ENCODE data around the gene SPATA2L. TPM values are rescaled to one million over a fixed set of nuclear protein-coding genes. Genes with fewer than 3 reads are reported as not detected.

The SPATA2L gene
- total and polyA plus RNA-seq, 7 experiments from 2014 or later: 7.0 to 32.2 (median 12.0) TPM

DNA sequence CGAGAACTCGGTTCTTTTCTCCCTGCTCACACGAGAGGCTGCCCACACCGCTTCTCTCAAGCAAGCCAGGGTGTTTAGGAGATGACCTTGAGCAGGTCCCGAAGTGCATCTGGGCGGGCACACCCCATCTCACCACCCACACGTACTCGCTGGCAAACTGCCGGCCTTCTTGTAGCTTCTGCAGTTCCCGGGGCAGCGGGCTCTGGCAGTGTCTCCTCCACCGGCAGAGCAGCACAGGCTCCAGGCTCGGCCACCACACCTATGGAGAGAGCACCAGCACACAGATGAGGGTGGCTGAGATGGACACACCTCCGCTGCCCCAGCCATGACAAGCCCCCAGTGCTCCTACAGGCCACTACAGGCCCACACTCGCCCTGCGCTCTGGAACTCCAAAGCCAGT is 43.3 kb upstream of the SPATA2L start:
- Histone ChIP-seq H3K27me3 (ENCODE audit: control insufficient read depth in 2 of 2, insufficient read depth in 2 of 2, low read length in 2 of 2) (no peaks in the 10 kb centered on the region), H3K36me3 (ENCODE audit: control insufficient read depth in 2 of 3, insufficient read depth in 3 of 3, low read length in 3 of 3) (peaks cover 0 to 9% (median 0%) of the 10 kb centered on the region in 3 experiments), H3K4me3 (ENCODE audit: low read length) (no peak overlapping the region), H3K4me1 (ENCODE audit: control insufficient read depth in 2 of 2, insufficient read depth in 2 of 2, low read length in 2 of 2) (peaks cover 0 to 12% of the 10 kb centered on the region in 2 donors), H3K27ac (ENCODE audit: low read depth, low read length) (peak overlapping the region; percentile 47), H3K9me3 (ENCODE audit: control insufficient read depth in 2 of 3, low read length in 3 of 3) (no peaks in the 10 kb centered on the region)
- DNase-seq: no peak
- peak overlapping the region in 7 of 9 donors; percentile 52 to 86 (median 71) for H3K27ac Mint-ChIP-seq
- intact Hi-C loops (cut with micrococcal nuclease): no loop called here
- ATAC-seq: no peak
- H3K36me3 Mint-ChIP-seq: peaks cover 0 to 17% (median 0%) of the 10 kb centered on the region in 5 donors
- H3K4me3 Mint-ChIP-seq: no peak overlapping the region
- H3K9me3 Mint-ChIP-seq: no peaks in the 10 kb centered on the region
- no peaks in the 10 kb centered on the region for H3K27me3 Mint-ChIP-seq
- peaks cover 4 to 60% (median 33%) of the 10 kb centered on the region in 7 donors for H3K4me1 Mint-ChIP-seq
- ChIA-PET POLR2A (interaction anchor here (1.3 to 3.5 kb wide), 3 partner anchors 17 to 21 kb away, joined by 3 to 14 read pairs (median 13); no protein-coding TSS in a partner anchor), CTCF (interaction anchor here (1.7 kb wide), 1 partner anchor 39 kb away, joined by 5 read pairs; no protein-coding TSS in a partner anchor)

DNA sequence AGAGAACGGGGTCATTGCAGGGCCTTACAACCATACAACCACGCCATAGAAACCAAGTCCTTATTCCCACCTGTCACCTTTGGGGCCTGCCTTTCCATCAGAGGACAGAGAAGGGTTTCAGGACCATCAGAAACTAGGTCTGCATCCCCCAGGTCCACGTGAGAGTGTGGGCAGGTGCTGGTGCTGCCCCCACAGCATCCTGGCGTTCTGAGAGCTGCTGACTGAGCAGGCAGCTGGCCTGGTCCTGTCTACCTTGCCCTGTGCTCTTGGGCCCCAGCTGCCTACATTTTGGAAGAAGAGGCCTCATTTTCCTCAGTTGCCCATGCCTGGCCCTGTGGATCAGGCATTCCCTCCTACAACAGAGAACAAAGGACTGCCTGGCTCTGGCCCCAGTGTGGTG is 41.4 kb upstream of the SPATA2L start:
- H3K27me3 ChIP-seq (ENCODE audit: control insufficient read depth in 2 of 2, insufficient read depth in 2 of 2, low read length in 2 of 2): no peaks in the 10 kb centered on the region
- DNase-seq (no peak), ATAC-seq (no peak)
- no peaks in the 10 kb centered on the region for H3K9me3 ChIP-seq (ENCODE audit: control insufficient read depth in 2 of 3, low read length in 3 of 3)
- CTCF ChIA-PET: interaction anchor here (1.2 kb wide), 1 partner anchor 52 kb away, joined by 3 read pairs; no protein-coding TSS in a partner anchor
- H3K4me3 Mint-ChIP-seq: no peak overlapping the region
- POLR2A ChIA-PET: interaction anchor here (0.9 to 11.0 kb wide), 4 partner anchors 13 to 130 kb away, joined by 3 to 156 read pairs (median 6); partner anchors contain the start of gene TCF25
- no peak overlapping the region for H3K4me3 ChIP-seq (ENCODE audit: low read length)
- H3K4me1 ChIP-seq (ENCODE audit: control insufficient read depth in 2 of 2, insufficient read depth in 2 of 2, low read length in 2 of 2): peaks cover 2 to 19% of the 10 kb centered on the region in 2 donors
- H3K4me1 Mint-ChIP-seq: peaks cover 4 to 55% (median 37%) of the 10 kb centered on the region in 7 donors
- no peaks in the 10 kb centered on the region for H3K9me3 Mint-ChIP-seq
- H3K27ac Mint-ChIP-seq: peak overlapping the region; percentile 13 to 92 (median 84)
- intact Hi-C loops (cut with micrococcal nuclease): no loop called here
- H3K36me3 ChIP-seq (ENCODE audit: control insufficient read depth in 2 of 3, insufficient read depth in 3 of 3, low read length in 3 of 3): peaks cover 12 to 27% (median 15%) of the 10 kb centered on the region in 3 experiments
- H3K27ac ChIP-seq (ENCODE audit: low read depth, low read length): no peak overlapping the region
- H3K36me3 Mint-ChIP-seq: peaks cover under 1 to 25% (median 8%) of the 10 kb centered on the region in 5 donors
- no peaks in the 10 kb centered on the region for H3K27me3 Mint-ChIP-seq

DNA sequence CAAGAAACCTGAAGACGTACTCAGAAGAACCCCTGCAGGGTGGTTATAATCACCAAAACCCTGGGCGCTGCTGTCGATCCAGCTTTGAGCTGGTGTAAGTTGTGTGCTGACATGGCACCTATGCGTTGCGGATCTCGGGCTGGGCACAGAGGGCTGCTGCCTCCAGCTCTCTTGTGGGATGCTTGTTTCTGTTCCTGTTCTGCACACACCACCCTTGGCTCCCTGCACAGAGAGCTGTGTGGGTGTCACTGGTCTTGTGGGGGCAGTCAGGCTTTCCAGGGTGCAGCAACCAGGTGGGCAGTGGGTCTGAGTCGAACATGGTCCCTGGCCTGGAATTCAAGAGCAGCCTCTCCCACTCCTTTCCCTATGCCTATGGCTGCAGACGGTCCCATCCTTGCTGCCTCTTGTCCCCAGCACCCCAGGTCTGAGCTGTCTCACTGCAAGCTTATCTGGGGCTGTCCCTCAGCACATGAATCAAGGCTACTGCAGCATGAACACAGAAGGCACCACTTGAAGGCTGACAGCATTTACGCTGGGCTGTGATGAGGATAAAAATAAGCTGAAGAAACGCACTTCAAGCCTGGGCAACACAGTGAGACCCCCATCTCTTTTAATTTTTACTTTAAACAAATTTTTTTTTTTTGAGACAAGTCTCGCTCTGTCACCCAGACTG is 40.0 kb upstream of the SPATA2L start:
- POLR2A ChIA-PET: interaction anchor here (0.8 to 11.0 kb wide), 14 partner anchors 8 to 132 kb away, joined by 3 to 156 read pairs (median 4); partner anchors contain the start of genes TCF25 and VPS9D1
- H3K27ac ChIP-seq (ENCODE audit: low read depth, low read length): peak overlapping the region; percentile 18
- H3K27ac Mint-ChIP-seq: peak overlapping the region in 7 of 9 donors; percentile 28 to 67 (median 54)

DNA sequence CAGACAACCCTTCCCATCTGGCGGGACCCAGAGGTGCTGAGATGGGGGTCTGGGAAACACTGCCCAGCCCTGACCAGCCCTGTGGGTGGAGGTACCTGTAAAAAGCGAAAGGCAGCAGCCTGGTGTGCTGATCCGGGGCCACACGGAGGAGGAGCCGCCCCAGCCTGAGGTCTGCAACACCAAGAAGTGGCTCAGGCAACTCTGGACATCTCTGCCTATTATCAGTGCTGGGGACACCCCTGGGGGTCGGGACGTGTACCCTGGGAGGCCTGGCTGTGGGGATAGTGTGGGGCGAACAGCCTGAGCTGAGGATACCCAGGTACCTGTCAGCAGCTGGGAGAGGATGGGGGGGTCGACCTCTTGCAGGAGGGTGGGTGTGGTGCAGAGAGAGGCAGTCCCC is 37.9 kb upstream of the SPATA2L start:
- peak overlapping the region in 2 of 10 donors; percentile 4 to 23 for H3K4me3 Mint-ChIP-seq
- CTCF ChIA-PET: interaction anchor here (0.7 to 2.0 kb wide), 5 partner anchors 34 to 125 kb away, joined by 3 to 7 read pairs (median 4); no protein-coding TSS in a partner anchor
- peaks cover 11 to 41% (median 22%) of the 10 kb centered on the region in 5 donors for H3K36me3 Mint-ChIP-seq
- Histone ChIP-seq H3K4me1 (ENCODE audit: control insufficient read depth in 2 of 2, insufficient read depth in 2 of 2, low read length in 2 of 2) (peaks cover 18 to 28% of the 10 kb centered on the region in 2 donors), H3K4me3 (ENCODE audit: low read length) (no peak overlapping the region), H3K36me3 (ENCODE audit: control insufficient read depth in 2 of 3, insufficient read depth in 3 of 3, low read length in 3 of 3) (peaks cover 19 to 61% (median 36%) of the 10 kb centered on the region in 3 experiments), H3K9me3 (ENCODE audit: control insufficient read depth in 2 of 3, low read length in 3 of 3) (no peaks in the 10 kb centered on the region), H3K27ac (ENCODE audit: low read depth, low read length) (no peak overlapping the region), H3K27me3 (ENCODE audit: control insufficient read depth in 2 of 2, insufficient read depth in 2 of 2, low read length in 2 of 2) (no peaks in the 10 kb centered on the region)
- H3K9me3 Mint-ChIP-seq: no peaks in the 10 kb centered on the region
- peak overlapping the region in 6 of 9 donors; percentile 12 to 69 (median 35) for H3K27ac Mint-ChIP-seq
- no peaks in the 10 kb centered on the region for H3K27me3 Mint-ChIP-seq
- no peak for DNase-seq
- POLR2A ChIA-PET: interaction anchor here (0.9 to 11.0 kb wide), 7 partner anchors 8 to 46 kb away, joined by 3 to 156 read pairs (median 5); partner anchors contain the start of gene VPS9D1
- ATAC-seq: no peak
- intact Hi-C loops (cut with micrococcal nuclease): loop anchor here in 1 of 2 donors (5.0 kb wide), 1 partner anchor 48 kb away; no protein-coding TSS in a partner anchor
- peaks cover 4 to 68% (median 50%) of the 10 kb centered on the region in 7 donors for H3K4me1 Mint-ChIP-seq

More for the DNA sequence above, 40.0 kb upstream of the SPATA2L start:
- no peaks in the 10 kb centered on the region for H3K9me3 Mint-ChIP-seq
- Histone ChIP-seq H3K4me1 (ENCODE audit: control insufficient read depth in 2 of 2, insufficient read depth in 2 of 2, low read length in 2 of 2) (peaks cover 17 to 27% of the 10 kb centered on the region in 2 donors), H3K36me3 (ENCODE audit: control insufficient read depth in 2 of 3, insufficient read depth in 3 of 3, low read length in 3 of 3) (peaks cover 19 to 40% (median 24%) of the 10 kb centered on the region in 3 experiments), H3K27me3 (ENCODE audit: control insufficient read depth in 2 of 2, insufficient read depth in 2 of 2, low read length in 2 of 2) (no peaks in the 10 kb centered on the region), H3K4me3 (ENCODE audit: low read length) (no peak overlapping the region), H3K9me3 (ENCODE audit: control insufficient read depth in 2 of 3, low read length in 3 of 3) (no peaks in the 10 kb centered on the region)
- H3K27me3 Mint-ChIP-seq: no peaks in the 10 kb centered on the region
- H3K4me3 Mint-ChIP-seq: no peak overlapping the region
- peaks cover 4 to 60% (median 47%) of the 10 kb centered on the region in 7 donors for H3K4me1 Mint-ChIP-seq
- ATAC-seq: no peak
- H3K36me3 Mint-ChIP-seq: peaks cover 8 to 32% (median 15%) of the 10 kb centered on the region in 5 donors
- CTCF ChIA-PET: no interaction called here
- DNase-seq: no peak
- intact Hi-C loops (cut with micrococcal nuclease): loop anchor here in 1 of 2 donors (2.0 kb wide), 1 partner anchor 19 kb away; no protein-coding TSS in a partner anchor

DNA sequence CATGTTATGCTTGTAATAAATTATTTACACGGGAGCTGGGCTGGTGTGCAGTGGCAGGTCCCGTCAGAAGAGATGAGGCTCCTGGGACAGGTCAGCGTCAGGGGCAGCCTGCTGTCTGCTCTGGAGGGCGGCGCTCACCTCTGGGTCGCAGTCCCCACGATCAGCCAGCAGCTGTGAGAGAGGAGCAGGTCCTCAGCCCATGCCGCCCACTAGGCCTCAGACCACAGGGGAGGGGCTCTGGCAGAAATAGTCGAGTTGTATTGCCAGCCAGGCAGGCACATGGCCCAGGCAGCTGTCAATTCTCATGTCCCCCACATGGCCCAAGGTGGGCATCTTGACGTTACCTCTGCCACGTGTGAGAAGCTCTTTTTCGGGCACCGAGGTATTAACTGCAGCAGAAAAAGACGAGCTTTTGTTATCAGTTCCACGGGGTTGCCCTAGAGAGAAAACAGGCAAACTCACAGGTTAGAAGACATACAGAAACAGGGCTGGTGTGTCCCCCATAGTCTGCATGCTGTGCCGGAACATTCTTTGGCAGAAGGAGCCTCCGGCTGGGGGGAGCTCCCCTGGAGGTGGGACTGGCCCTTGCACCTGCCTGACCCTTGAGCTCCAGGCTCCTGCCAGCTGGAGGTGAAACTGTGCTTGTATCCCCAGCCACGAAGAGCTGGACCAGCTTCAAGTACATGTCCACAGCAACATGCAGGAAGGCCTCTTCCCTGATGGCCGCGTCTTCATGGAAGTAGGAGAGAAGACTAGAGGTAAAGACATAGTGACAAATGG is 37.2 kb upstream of the SPATA2L start:
- intact Hi-C loops (cut with micrococcal nuclease): loop anchor here in 1 of 2 donors (5.0 kb wide), 1 partner anchor 49 kb away; no protein-coding TSS in a partner anchor
- peaks cover 24 to 31% of the 10 kb centered on the region in 2 donors for H3K4me1 ChIP-seq (ENCODE audit: control insufficient read depth in 2 of 2, insufficient read depth in 2 of 2, low read length in 2 of 2)
- peak overlapping the region in 3 of 10 donors; percentile 4 to 23 (median 20) for H3K4me3 Mint-ChIP-seq

More for the DNA sequence above, 37.2 kb upstream of the SPATA2L start:
- POLR2A ChIA-PET: interaction anchor here (0.8 to 11.0 kb wide), 9 partner anchors 9 to 47 kb away, joined by 3 to 156 read pairs (median 4); partner anchors contain the start of gene VPS9D1
- H3K36me3 ChIP-seq (ENCODE audit: control insufficient read depth in 2 of 3, insufficient read depth in 3 of 3, low read length in 3 of 3): peaks cover 23 to 67% (median 42%) of the 10 kb centered on the region in 3 experiments
- no peak overlapping the region for H3K4me3 ChIP-seq (ENCODE audit: low read length)
- ATAC-seq (no peak), DNase-seq (no peak)
- no peaks in the 10 kb centered on the region for H3K9me3 Mint-ChIP-seq
- H3K27me3 Mint-ChIP-seq: no peaks in the 10 kb centered on the region
- no peaks in the 10 kb centered on the region for H3K9me3 ChIP-seq (ENCODE audit: control insufficient read depth in 2 of 3, low read length in 3 of 3)
- CTCF ChIA-PET: interaction anchor here (0.7 to 2.0 kb wide), 4 partner anchors 33 to 126 kb away, joined by 3 to 7 read pairs (median 4); no protein-coding TSS in a partner anchor
- peak overlapping the region in 6 of 9 donors; percentile 12 to 69 (median 40) for H3K27ac Mint-ChIP-seq
- no peaks in the 10 kb centered on the region for H3K27me3 ChIP-seq (ENCODE audit: control insufficient read depth in 2 of 2, insufficient read depth in 2 of 2, low read length in 2 of 2)
- H3K4me1 Mint-ChIP-seq: peaks cover 4 to 69% (median 46%) of the 10 kb centered on the region in 7 donors
- peaks cover 11 to 42% (median 24%) of the 10 kb centered on the region in 5 donors for H3K36me3 Mint-ChIP-seq
- no peak overlapping the region for H3K27ac ChIP-seq (ENCODE audit: low read depth, low read length)

Data from naive thymus-derived CD4-positive, alpha-beta T cell (primary cell).